ENCODE results near the gene TOMM20. TPM values are rescaled to one million over a fixed set of nuclear protein-coding genes. Genes with fewer than 3 reads are reported as not detected.

The TOMM20 gene
- total RNA-seq, 2 donors from 2014 or later: 237 to 252 TPM

DNA sequence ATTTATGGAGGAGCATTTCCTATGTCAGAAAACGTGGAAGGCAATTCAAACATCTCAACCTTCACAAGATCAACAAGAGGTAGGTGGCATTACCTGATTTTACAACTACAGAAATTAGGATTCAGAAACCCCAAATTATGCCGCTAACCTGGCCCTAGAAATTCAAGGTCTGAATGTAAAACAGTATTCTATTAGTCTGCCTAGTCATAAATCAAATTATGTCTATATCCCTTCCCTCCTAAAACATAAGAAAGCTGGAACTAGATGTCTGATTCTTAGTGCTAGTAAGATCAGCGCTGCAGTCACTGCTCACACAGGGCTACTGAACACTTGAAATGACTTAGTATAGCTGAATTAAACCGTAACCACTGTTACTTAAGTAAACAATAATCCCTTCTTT, 1.4 kb downstream of the TOMM20 start:
- no peak overlapping the region for H3K27ac ChIP-seq (ENCODE audit: low read depth, low read length)
- no peak for DNase-seq
- Mint-ChIP-seq H3K27ac (peak overlapping the region; percentile 100), H3K36me3 (ENCODE audit: low read depth) (peaks cover 66% of the 10 kb centered on the region), H3K4me1 (peaks cover 26% of the 10 kb centered on the region), H3K9me3 (peaks cover 12% of the 10 kb centered on the region), H3K4me3 (peak overlapping the region; percentile 100), H3K27me3 (ENCODE audit: insufficient read depth) (no peaks in the 10 kb centered on the region)
- peak overlapping the region; percentile 100 for H3K9ac ChIP-seq (ENCODE audit: extremely low read depth, low read length, poor library complexity, severe bottlenecking)
- H3K27me3 ChIP-seq (ENCODE audit: control insufficient read depth, insufficient read depth, low read length, poor library complexity, severe bottlenecking): no peaks in the 10 kb centered on the region
- TF ChIP-seq, protein P1, sequence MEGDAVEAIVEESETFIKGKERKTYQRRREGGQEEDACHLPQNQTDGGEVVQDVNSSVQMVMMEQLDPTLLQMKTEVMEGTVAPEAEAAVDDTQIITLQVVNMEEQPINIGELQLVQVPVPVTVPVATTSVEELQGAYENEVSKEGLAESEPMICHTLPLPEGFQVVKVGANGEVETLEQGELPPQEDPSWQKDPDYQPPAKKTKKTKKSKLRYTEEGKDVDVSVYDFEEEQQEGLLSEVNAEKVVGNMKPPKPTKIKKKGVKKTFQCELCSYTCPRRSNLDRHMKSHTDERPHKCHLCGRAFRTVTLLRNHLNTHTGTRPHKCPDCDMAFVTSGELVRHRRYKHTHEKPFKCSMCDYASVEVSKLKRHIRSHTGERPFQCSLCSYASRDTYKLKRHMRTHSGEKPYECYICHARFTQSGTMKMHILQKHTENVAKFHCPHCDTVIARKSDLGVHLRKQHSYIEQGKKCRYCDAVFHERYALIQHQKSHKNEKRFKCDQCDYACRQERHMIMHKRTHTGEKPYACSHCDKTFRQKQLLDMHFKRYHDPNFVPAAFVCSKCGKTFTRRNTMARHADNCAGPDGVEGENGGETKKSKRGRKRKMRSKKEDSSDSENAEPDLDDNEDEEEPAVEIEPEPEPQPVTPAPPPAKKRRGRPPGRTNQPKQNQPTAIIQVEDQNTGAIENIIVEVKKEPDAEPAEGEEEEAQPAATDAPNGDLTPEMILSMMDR (conservative IDR thresholded peaks at IDR 0.05): no peak
- no peaks in the 10 kb centered on the region for H3K9me3 ChIP-seq (ENCODE audit: control insufficient read depth, low read length)
- peak overlapping the region; percentile 85 for H3K4me3 ChIP-seq (ENCODE audit: low read length)
- WGBS, 2 experiments (ENCODE audit: insufficient coverage in 1 of 2, insufficient read length in 1 of 2): 36 to 50% methylated on average over 4 of the region's 4 CpGs
- H3K4me1 ChIP-seq (ENCODE audit: control insufficient read depth, insufficient read depth, low read length): peaks cover 4% of the 10 kb centered on the region
- H3K36me3 ChIP-seq (ENCODE audit: control insufficient read depth, insufficient read depth, low read length): peaks cover 68% of the 10 kb centered on the region

DNA sequence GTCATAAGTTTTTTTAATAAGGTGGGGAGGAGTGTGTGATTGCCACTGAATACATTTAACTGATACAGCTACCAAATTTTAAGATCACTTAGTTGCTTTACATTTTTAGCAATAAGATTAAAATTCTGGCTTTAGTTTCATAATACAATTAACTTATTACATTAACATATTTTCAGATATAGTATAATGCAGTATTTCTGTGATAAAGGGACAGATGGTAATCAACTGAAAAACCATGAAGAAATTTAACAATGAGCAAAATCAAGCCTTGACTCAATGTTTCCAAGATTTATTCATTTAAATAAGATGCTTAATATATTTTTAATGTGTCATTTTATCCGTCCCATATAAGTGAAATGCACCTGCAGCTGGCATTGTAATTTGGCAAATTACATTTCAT, 4.0 kb downstream of the TOMM20 start:
- H3K9me3 ChIP-seq (ENCODE audit: control insufficient read depth, low read length): no peaks in the 10 kb centered on the region
- no peak overlapping the region for H3K27ac Mint-ChIP-seq
- peaks cover 77% of the 10 kb centered on the region for H3K36me3 ChIP-seq (ENCODE audit: control insufficient read depth, insufficient read depth, low read length)
- H3K27me3 Mint-ChIP-seq (ENCODE audit: insufficient read depth): no peaks in the 10 kb centered on the region
- peaks cover 4% of the 10 kb centered on the region for H3K4me1 ChIP-seq (ENCODE audit: control insufficient read depth, insufficient read depth, low read length)
- 100% methylated on average over 1 of the region's 1 CpG; no CpG with 5 or more reads in 1 of the 2 experiments for WGBS, 2 experiments (ENCODE audit: insufficient coverage in 1 of 2, insufficient read length in 1 of 2)
- H3K9ac ChIP-seq (ENCODE audit: extremely low read depth, low read length, poor library complexity, severe bottlenecking): peak overlapping the region; percentile 16
- peak overlapping the region; percentile 85 for H3K4me3 ChIP-seq (ENCODE audit: low read length)
- H3K27ac ChIP-seq (ENCODE audit: low read depth, low read length): no peak overlapping the region
- TF ChIP-seq, protein P1 (conservative IDR thresholded peaks at IDR 0.05): no peak
- H3K9me3 Mint-ChIP-seq: no peaks in the 10 kb centered on the region
- DNase-seq: no peak
- H3K27me3 ChIP-seq (ENCODE audit: control insufficient read depth, insufficient read depth, low read length, poor library complexity, severe bottlenecking): no peaks in the 10 kb centered on the region
- peaks cover 17% of the 10 kb centered on the region for H3K4me1 Mint-ChIP-seq
- peaks cover 71% of the 10 kb centered on the region for H3K36me3 Mint-ChIP-seq (ENCODE audit: low read depth)
- no peak overlapping the region for H3K4me3 Mint-ChIP-seq

DNA sequence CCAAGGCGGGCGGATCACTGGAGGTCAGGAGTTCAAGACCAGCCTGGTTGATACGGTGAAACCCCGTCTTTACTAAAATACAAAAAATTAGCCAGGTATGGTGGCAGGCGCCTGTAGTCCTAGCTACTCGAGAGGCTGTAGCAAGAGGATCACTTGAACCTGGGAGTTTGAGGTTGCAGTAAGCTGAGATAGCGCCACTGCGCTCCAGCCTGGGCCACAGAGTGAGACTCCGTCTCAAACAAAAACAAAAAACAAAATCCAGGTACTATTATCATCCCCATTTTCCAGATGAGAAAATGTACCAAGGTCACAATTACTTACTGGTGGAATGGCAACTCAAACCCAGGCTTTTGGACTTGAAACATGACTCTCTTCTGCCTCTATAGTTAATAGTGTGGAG, 4.5 kb downstream of the TOMM20 start:
- Histone ChIP-seq H3K4me1 (ENCODE audit: control insufficient read depth, insufficient read depth, low read length) (peaks cover 3% of the 10 kb centered on the region), H3K36me3 (ENCODE audit: control insufficient read depth, insufficient read depth, low read length) (peaks cover 82% of the 10 kb centered on the region), H3K4me3 (ENCODE audit: low read length) (peak overlapping the region; percentile 85), H3K27ac (ENCODE audit: low read depth, low read length) (no peak overlapping the region), H3K9ac (ENCODE audit: extremely low read depth, low read length, poor library complexity, severe bottlenecking) (peak overlapping the region; percentile 24), H3K9me3 (ENCODE audit: control insufficient read depth, low read length) (no peaks in the 10 kb centered on the region), H3K27me3 (ENCODE audit: control insufficient read depth, insufficient read depth, low read length, poor library complexity, severe bottlenecking) (no peaks in the 10 kb centered on the region)
- Mint-ChIP-seq H3K36me3 (ENCODE audit: low read depth) (peaks cover 77% of the 10 kb centered on the region), H3K4me1 (peaks cover 15% of the 10 kb centered on the region), H3K27me3 (ENCODE audit: insufficient read depth) (no peaks in the 10 kb centered on the region), H3K27ac (peak overlapping the region; percentile 48), H3K9me3 (no peaks in the 10 kb centered on the region), H3K4me3 (no peak overlapping the region)
- 95 to 96% methylated on average over 8 to 9 of the region's 9 CpGs for WGBS, 2 experiments (ENCODE audit: insufficient coverage in 1 of 2, insufficient read length in 1 of 2)
- no peak for DNase-seq
- TF ChIP-seq, protein P1 (conservative IDR thresholded peaks at IDR 0.05): no peak

Data from endodermal cell (in vitro differentiated cells).